ENCODE measurements around the gene VSX1. TPM values are rescaled to one million over a fixed set of nuclear protein-coding genes. Genes with fewer than 3 reads are reported as not detected.

VSX1 gene
- polyA plus RNA-seq, 1 of the 3 experiments (the other 2 are of a cell fraction) = not detected

DNA sequence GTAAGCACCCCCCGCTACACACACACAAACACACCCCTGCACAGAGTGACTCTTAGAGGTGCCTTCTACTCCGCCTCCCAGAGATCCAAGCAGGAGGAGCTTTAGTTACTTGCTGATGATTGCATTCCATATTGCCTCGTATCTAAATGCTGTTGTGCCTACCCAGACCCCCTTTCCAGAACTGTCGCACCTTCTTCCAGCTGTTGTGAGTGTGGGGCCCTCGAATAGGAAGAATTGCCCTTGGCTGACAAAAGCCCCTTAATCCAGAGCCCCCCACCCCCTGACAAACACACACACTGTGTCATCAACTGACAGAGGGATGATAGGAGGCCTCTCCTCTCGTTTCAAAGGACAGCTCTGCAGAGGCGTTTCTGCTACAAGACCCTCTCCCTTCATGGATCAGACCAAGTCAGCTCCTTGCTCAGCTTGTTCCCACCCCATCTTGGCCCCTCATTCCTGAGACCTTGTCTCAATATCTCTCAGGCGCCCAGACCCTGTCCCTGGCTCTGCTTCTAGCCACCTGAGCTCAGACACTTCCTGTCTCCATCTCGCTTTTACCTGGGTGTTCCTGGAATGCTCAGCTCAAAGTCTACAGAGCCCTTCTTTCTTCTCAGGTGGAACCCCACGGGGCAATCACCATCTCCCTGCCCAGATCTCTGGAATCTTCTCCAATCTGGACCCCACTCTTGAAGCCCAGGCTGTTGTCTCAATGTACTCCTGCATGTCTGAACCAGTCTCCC is 4.0 kb upstream of the VSX1 start:
- peaks cover 0 to 5% of the 10 kb centered on the region in 2 experiments; a peak in 1 of 4 replicates for H3K4me1 ChIP-seq (ENCODE audit: control insufficient read depth in 1 of 2, insufficient read depth in 2 of 2, low read depth in 1 of 2, low read length in 1 of 2)
- no peaks in the 10 kb centered on the region for H3F3A ChIP-seq (replicated peaks; ENCODE audit: insufficient read depth)
- TF ChIP-seq EZH2phosphoT487 (IDR thresholded peaks at IDR 0.05; ENCODE audit: borderline replicate concordance, low read depth) = no peak
- H3K9me2 ChIP-seq = no peaks in the 10 kb centered on the region
- H3K27me3 ChIP-seq (ENCODE audit: insufficient read depth) = peaks cover 68% of the 10 kb centered on the region
- no peak overlapping the region for H2AFZ ChIP-seq (ENCODE audit: low read depth)
- H3K27ac ChIP-seq (ENCODE audit: low read depth in 2 of 2, low read length in 1 of 2) = no peak overlapping the region
- POLR2A ChIA-PET = interaction anchor here (0.6 kb wide), 1 partner anchor 64 kb away, joined by 3 read pairs; no protein-coding TSS in a partner anchor
- no peaks in the 10 kb centered on the region for H3K9me3 ChIP-seq
- no peaks in the 10 kb centered on the region for H3K36me3 ChIP-seq (replicated peaks in 1 of 2; ENCODE audit: control insufficient read depth in 1 of 2, insufficient read depth in 2 of 2, low read length in 1 of 2)
- H3K9ac ChIP-seq = no peak overlapping the region
- DNase-seq = no peak
- H4K20me1 ChIP-seq (ENCODE audit: insufficient read depth) = no peaks in the 10 kb centered on the region
- H3K4me2 ChIP-seq = no peak overlapping the region
- H3K4me3 ChIP-seq (ENCODE audit: low read depth in 2 of 2, low read length in 1 of 2) = no peak overlapping the region
- WGBS (ENCODE audit: low lambda C conversion rate) = 42% methylated on average over 9 of the region's 10 CpGs
- CTCF ChIA-PET = interaction anchor here (1.6 kb wide), 1 partner anchor 9 kb away, joined by 5 read pairs; no protein-coding TSS in a partner anchor
- no peaks in the 10 kb centered on the region for H3K79me2 ChIP-seq (ENCODE audit: insufficient read depth)

DNA sequence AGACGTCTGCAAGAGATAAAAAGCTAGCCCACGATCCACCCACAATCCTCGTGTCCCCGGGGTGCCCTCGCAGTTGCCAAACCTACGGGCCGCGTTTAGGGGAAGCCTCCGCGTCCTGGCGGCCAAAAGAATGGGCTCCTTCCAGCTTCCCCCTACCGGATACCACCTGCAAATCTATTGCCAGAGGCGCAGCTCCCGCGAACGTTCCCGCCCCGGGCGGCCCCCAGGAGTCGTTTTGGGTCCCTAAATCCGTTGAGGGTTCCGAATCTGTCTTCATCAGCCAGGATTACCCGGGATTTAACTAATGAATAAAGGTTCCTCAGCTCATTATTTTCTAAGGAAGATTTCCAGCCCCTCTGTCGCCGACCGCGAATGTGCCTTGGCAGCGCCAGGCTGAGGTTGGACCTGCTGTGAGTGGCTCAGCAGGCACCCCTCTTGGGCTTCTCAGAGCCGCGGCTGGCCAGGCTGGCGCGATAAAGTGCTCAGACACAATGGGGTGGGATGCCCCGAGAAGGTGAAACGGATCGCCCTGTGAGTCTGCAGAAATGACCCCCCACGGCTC is 2.8 kb upstream of the VSX1 start:
- 8% methylated on average over 21 of the region's 36 CpGs for WGBS (ENCODE audit: low lambda C conversion rate)
- CTCF ChIA-PET = interaction anchor here (1.0 to 1.6 kb wide), 2 partner anchors 8 to 11 kb away, joined by 3 to 5 read pairs; no protein-coding TSS in a partner anchor
- no peak overlapping the region for H3K27ac ChIP-seq (ENCODE audit: low read depth in 2 of 2, low read length in 1 of 2)
- H3K79me2 ChIP-seq (ENCODE audit: insufficient read depth) = no peaks in the 10 kb centered on the region
- TF ChIP-seq TAF1 (IDR thresholded peaks at IDR 0.05; ENCODE audit: borderline replicate concordance, low read depth, low read length) (no peak), RAD21 (IDR thresholded peaks at IDR 0.05; ENCODE audit: low read length) (no peak), FOXM1 (IDR thresholded peaks at IDR 0.05; ENCODE audit: low read depth) (no peak), TCF12 (IDR thresholded peaks at IDR 0.05) (no peak), SMC3 (IDR thresholded peaks at IDR 0.05; ENCODE audit: low read depth, low read length) (no peak), YY1 (IDR thresholded peaks at IDR 0.05; ENCODE audit: low read depth) (no peak), SIN3A (IDR thresholded peaks at IDR 0.05; ENCODE audit: borderline replicate concordance, low read depth, low read length) (no peak), TEAD4 (IDR thresholded peaks at IDR 0.05; ENCODE audit: borderline replicate concordance, insufficient read depth) (no peak), NFIC (IDR thresholded peaks at IDR 0.05; ENCODE audit: borderline replicate concordance) (no peak), GATA2 (CRISPR knock-in tag; IDR thresholded peaks at IDR 0.05) (no peak)
- TF ChIP-seq, protein P1, sequence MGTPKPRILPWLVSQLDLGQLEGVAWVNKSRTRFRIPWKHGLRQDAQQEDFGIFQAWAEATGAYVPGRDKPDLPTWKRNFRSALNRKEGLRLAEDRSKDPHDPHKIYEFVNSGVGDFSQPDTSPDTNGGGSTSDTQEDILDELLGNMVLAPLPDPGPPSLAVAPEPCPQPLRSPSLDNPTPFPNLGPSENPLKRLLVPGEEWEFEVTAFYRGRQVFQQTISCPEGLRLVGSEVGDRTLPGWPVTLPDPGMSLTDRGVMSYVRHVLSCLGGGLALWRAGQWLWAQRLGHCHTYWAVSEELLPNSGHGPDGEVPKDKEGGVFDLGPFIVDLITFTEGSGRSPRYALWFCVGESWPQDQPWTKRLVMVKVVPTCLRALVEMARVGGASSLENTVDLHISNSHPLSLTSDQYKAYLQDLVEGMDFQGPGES (IDR thresholded peaks at IDR 0.05; ENCODE audit: low read depth, low read length) = no peak
- TF ChIP-seq, protein P2, sequence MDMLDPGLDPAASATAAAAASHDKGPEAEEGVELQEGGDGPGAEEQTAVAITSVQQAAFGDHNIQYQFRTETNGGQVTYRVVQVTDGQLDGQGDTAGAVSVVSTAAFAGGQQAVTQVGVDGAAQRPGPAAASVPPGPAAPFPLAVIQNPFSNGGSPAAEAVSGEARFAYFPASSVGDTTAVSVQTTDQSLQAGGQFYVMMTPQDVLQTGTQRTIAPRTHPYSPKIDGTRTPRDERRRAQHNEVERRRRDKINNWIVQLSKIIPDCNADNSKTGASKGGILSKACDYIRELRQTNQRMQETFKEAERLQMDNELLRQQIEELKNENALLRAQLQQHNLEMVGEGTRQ (IDR thresholded peaks at IDR 0.05; ENCODE audit: borderline replicate concordance, low read depth, low read length) = no peak
- TF ChIP-seq, protein P3, sequence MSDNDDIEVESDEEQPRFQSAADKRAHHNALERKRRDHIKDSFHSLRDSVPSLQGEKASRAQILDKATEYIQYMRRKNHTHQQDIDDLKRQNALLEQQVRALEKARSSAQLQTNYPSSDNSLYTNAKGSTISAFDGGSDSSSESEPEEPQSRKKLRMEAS (IDR thresholded peaks at IDR 0.05; ENCODE audit: low read depth) = no peak
- TF ChIP-seq, protein P4, sequence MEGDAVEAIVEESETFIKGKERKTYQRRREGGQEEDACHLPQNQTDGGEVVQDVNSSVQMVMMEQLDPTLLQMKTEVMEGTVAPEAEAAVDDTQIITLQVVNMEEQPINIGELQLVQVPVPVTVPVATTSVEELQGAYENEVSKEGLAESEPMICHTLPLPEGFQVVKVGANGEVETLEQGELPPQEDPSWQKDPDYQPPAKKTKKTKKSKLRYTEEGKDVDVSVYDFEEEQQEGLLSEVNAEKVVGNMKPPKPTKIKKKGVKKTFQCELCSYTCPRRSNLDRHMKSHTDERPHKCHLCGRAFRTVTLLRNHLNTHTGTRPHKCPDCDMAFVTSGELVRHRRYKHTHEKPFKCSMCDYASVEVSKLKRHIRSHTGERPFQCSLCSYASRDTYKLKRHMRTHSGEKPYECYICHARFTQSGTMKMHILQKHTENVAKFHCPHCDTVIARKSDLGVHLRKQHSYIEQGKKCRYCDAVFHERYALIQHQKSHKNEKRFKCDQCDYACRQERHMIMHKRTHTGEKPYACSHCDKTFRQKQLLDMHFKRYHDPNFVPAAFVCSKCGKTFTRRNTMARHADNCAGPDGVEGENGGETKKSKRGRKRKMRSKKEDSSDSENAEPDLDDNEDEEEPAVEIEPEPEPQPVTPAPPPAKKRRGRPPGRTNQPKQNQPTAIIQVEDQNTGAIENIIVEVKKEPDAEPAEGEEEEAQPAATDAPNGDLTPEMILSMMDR (IDR thresholded peaks at IDR 0.05) = no peak
- peaks cover 0 to 5% of the 10 kb centered on the region in 2 experiments; a peak in 1 of 4 replicates for H3K4me1 ChIP-seq (ENCODE audit: control insufficient read depth in 1 of 2, insufficient read depth in 2 of 2, low read depth in 1 of 2, low read length in 1 of 2)
- H4K20me1 ChIP-seq (ENCODE audit: insufficient read depth) = no peaks in the 10 kb centered on the region
- no peak overlapping the region for H2AFZ ChIP-seq (ENCODE audit: low read depth)
- POLR2A ChIA-PET = no interaction called here
- no peak overlapping the region for H3K4me3 ChIP-seq (ENCODE audit: low read depth in 2 of 2, low read length in 1 of 2)
- no peaks in the 10 kb centered on the region for H3K9me3 ChIP-seq
- H3K36me3 ChIP-seq (replicated peaks in 1 of 2; ENCODE audit: control insufficient read depth in 1 of 2, insufficient read depth in 2 of 2, low read length in 1 of 2) = no peaks in the 10 kb centered on the region
- H3K9ac ChIP-seq = no peak overlapping the region
- no peaks in the 10 kb centered on the region for H3K9me2 ChIP-seq
- H3K4me2 ChIP-seq = peak overlapping the region; percentile 11; the same call in 1 of the 2 replicates
- peaks cover 63% of the 10 kb centered on the region for H3K27me3 ChIP-seq (ENCODE audit: insufficient read depth)
- H3F3A ChIP-seq (replicated peaks; ENCODE audit: insufficient read depth) = no peaks in the 10 kb centered on the region
- DNase-seq = no peak

Data from SK-N-SH (cell line).